GM18498 (cell line): ENCODE results near the gene EHD4.

Experiments used
- ATAC-seq: cut with Tn5 transposase; IDR thresholded peaks from one replicate; pipeline ENCODE4 v1.9.1; 2021; ENCODE audit warnings: mild to moderate bottlenecking, moderate library complexity; ENCODE audit not compliant: unreplicated experiment

EHD4 gene

DNA sequence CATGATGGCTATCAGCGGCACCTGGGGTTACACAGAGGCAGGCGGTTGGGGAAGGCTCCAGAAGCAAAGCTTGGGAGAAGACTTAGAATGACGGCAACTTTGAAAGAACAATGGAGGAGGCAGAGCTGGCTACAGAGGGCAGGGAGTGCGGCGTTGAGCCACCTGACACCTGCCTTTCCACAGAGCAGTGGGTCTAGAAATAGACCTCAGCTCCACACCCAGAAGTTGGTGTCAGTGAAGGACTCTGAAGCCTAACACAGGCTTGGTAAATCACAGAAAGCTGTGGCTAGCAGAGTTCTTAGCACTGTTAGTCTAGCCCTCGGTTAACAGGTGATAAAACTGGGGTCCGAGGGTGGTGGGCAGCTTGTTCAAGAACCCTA, 23.1 kb upstream of the EHD4 start:
- ATAC-seq = no peak

DNA sequence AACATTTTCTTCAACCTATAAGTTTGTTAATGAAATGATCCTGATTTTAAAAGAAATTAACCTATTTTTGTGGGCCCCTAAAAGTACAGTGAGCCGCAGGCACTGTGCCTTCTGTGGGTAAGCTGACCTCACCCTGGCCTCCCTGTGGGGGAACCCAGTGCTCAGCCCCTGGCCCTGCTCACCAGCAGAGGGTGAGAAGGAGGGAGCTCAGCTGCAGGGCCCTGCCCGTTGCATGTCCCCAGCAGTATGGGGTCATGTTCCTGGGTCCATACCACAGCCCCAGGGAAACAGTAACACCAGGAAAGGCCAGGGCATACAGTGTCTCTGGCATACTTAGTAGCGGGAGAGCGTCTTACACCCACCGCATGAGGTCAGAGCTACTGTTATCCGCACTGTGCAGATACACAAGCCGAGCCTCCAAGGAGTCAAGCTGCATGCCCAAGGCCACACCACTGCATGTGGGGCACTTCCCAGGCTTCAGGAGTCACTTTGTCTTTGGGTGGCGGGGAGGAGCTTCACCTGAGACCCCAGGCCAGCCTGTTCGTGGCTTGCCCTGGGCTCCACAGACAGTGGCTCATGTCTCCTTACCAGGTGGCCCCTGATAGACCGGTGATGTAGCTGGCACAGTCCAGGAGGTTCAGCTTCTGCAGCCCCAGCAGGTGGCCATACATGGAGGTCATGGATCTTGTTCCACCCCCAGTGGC, 22.6 kb upstream of the EHD4 start:
- no peak for ATAC-seq

DNA sequence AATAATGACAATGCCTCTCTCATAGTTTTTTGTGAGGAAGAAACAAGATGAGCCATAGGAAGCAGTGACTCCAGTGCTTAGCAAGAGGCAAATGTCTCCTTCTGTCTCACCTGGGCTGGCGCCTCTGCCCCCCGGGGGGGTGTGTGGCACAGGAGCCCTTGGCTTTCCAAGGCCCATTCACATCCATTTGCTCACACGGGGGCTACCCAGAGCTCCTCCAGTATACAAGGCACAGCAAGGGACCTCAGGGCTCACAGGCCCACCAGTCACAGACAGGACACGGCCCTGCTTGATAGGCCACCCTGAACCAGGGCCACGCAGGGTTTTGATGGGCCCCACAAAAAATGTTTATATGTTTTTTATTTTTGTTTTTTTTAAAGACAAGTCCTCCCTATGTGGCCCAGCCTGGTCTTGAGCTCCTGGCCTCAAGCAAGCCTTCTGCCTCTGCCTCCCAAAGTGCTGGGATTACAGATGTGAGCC, 21.9 kb upstream of the EHD4 start:
- ATAC-seq = no peak

DNA sequence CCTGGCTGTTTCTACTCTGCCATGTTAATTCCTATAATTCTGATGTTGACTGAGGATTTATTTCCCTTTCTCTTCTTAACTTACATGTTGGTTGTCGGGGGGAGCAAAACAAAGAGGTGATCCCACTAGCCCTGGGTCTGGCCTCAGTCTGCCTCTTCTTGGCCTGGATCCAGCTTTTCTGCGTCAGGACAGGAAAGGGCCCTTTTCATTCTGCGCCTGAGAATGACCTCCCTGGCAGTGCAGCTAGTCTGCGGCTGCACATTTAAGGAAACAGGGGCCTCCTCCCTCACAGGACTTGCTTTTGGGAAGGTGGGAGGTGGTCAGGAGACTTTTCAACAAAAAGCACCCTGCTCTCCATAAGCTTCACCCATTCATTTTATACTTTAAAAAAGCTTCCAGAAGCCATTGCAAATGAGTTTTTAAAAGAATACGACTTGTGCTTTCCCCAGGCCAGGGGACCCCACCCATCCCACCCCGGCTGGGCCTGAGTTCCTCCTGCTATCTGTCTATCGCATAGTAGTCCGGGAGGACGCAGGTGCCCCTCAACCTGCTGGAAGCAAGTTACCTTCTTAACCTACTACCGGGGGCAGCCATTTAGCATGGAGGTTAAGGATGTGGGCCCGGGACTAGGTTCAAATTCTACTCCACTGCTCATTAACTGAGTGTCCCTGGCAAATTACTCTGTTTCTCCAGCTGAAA, 21.3 kb upstream of the EHD4 start:
- no peak for ATAC-seq

DNA sequence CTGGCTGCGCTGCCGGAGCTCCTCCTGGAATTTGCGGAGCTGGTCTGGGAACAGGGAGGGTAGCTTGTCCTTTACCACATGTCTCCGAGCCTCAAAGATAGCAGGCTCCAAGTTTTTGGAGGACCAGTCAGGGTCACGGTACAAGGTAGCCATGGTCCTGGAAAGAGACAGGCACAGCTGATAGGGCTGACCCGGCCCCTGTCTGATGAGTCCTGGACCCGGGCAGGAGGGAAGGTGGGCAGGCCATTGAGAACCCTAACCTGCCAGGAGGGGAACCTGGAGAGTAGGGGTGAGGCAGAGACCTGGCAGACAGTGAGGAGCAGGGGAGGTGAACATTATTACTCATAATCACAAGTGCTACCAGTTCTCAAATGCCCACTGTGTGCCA, 20.4 kb upstream of the EHD4 start:
- ATAC-seq = no peak

DNA sequence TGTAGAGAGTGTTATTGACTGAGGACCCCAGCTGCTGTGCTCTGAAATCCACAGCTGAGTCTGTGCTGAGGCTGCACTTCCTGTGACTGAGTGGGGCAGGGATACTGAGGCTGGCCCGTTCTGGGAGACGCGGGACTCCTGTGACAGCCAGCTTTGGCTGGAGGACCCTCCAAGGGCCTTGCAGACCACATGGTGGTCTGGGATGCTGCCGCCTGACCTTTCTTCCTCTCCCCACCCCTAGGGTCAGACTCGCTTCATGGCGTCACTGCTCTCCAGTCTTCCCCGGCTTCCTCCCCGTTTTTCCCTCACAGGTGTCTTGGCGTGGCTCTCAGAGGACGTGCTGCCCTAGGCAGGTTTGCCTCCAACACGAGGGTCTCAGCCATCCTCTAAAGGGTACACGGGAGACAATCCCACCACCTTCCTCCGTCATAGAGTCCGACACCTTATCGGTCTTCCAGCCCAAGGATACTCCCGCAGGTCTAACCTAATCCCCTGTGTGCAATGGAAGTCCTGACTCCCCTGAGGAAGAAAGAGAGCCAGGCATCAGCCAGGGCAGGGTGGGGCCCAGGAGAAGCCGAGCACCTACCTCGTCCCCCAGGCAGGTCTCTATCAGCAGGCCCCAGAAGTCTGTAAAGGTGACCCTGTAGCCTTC, 19.9 kb upstream of the EHD4 start:
- no peak for ATAC-seq

DNA sequence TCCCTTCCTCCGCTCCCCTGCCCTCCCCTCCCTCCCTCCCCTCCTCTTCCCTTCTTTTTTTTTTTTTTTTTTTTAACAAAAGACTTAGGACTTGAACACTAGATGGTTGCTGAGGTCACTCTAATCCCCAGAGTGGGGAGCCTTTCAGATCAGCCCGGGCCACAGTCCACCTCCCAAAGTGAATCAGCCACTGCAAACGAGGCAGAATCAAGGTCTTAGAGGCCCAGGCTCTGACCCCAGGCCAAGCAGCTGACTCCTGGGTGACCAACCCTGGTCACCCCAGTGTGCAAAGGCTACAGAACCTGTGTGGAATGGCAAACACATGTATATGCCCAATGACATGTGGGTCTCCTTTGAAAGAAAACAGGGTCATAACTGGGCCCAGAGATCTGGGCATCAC, 18.3 kb upstream of the EHD4 start:
- ATAC-seq = no peak

DNA sequence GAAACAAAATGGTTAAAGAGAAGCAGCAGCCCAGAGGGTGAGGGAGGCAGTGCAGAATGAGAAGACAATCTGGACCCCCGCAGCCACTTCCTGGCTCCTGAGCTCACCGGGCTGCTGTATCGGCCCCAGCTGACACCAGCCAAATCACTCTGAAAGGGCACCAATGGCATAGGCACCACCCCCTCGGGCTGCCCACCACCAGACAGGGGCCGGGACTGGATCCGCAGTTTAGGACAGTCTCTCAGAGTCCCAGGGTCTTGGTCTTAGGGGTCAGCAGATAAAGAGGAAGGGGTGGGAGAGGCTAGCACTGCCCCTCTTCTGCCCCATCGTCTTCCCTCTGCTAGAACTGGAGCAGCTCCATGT, 17.9 kb upstream of the EHD4 start:
- ATAC-seq = no peak

DNA sequence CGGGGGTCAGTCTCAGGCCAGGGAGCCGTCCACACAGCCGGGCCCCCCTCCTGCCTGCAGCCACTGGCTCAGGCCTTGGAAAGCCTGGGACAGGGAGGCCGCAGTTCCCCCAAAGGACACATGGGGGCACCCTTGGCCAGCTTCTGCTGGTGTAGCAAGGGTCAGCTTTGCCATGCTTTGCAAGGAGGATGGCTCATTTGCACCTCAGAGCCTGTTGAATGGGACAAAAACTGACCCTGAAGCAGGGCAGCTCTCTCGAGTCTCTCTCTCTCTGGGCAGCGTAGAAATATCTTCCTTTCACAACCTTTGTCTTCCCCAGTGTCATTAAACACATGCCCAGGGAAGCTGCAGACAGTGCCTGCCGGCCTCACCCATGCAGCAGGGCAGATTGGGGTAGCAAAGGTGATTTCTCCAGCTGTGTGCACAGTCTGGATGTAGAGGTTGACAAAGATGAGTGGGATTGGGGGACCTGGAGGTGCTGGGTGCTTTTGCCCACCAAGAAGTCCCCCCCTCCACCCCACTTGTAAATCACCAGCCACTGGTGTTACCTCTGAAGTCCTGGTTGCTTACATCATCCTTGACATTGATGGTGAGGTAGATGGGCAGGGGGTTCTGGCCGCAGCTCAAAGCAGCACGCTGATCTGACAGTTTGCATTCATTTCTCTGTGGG, 17.4 kb upstream of the EHD4 start:
- no peak for ATAC-seq

DNA sequence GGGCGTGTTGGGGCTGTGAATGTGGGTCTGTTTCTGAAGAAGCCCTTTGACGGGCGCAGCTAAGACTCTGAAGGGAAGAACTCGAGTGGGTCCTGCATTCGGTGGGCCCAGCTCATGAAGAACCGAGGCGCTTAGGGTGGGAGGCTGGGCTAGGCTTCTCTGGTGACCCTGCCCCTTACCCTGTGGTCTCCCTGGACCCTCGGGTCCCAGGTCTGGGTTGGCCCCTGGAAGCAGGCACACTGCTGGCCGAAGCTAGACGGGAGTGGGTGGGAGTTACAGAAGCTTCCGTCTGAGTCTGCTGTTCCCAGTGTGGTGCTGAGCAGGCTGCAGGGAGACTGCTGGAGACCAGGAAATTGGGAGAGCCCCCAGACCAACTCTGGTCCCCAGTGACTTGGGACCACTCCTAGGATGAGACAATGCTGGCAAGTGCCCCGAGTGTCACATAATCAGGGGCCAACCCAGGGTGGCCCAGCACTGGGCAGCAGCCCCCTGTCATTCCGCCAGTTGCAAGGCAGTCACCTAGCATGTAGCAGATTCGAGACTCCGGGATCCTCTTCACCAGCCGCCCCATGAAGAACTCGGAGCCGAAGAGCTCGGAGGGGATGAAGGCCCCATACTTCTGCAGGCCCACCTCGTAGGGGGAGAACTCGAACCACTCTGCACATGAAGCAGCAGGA, 16.7 kb upstream of the EHD4 start:
- ATAC-seq = no peak

DNA sequence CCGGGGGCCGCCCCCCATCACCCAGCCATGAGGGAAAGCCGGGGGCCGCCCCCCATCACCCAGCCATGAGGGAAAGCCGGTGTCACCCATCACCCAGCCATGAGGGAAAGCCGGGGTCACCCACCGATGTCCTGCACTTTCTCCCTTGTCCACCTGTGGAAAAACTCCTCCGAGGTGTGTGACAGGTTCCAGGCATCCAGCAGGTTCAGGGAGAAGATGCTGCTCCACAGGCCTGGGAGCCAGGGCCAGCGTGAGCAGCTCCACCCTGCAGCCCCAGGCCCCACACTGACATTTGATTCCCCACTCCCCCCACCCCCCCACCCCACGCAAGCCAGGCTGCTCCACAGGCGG, 15.5 kb upstream of the EHD4 start:
- no peak for ATAC-seq

DNA sequence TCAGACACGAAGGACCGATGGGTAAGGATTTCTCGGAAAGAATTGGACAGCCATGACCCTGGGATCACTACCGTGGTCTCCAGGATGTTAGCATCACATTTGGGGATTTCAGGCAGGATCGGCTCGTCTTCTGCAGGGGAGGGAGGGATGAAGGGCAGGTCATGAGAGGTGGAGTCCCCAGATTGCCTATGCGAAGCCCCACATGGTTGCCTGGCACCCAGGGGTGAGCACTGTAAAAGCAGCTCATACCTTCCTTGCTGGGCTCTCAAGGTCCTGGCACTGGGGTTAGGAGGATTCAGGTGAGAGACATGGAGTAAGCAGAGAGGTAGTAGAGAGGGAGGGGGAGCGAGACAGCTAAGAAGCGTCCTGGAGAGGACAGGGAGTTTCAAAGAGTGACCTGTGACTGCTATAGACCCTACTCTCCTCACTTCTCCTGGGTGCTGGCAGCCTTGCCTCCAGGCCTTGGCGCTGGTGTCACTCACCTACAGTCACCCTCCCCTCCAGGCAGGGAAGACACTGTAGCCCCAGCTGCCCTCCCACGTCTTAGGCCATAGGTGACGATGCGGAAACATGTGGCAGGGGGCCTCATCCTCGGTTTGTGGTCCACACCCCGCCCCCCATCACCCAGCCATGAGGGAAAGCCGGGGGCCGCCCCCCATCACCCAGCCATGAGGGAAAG, 15.0 kb upstream of the EHD4 start:
- ATAC-seq = no peak

DNA sequence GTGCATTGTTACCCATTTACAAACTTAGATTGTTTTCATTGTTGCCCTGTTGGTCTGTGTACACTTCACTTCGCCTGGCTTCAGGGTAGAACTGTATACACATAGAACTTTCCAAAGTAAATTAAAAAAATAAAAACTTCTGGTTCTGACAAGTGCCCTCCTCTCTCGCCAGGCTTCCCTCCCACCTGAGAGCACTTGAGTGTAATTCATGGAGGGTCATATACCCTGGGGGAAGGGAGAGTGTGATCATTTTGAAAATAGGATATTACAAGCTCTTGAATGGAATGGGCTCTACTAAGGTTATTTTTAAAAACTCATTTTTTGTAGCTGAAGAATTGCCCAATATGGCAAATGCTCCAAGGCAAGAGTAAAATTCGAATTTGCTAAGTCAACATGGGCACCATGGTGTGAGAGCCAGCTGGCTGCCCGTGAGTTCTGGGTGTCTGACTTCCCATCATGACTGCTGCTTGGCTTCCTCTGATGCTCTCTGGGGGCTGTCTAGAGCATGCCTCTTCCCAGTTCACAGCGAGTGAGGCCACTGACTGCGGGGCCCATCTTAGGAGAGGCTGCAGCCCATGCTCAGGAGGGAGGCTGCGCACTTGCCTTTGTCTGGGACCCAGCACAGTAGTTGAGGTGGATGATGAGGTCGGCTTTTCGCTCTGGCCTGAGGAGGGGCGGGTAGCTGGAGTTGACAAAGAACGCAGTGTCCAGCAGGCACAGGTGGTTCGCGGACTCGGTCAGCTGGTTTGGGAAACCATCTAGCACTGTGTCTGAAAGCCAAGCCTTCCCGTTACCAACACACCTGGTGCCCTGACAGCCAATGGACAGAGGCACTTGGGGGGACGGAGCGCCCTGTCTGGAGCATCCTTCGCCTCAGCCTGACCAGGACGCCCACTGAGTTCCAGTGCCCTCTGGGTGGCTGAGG, 13.1 kb upstream of the EHD4 start:
- ATAC-seq = no peak

DNA sequence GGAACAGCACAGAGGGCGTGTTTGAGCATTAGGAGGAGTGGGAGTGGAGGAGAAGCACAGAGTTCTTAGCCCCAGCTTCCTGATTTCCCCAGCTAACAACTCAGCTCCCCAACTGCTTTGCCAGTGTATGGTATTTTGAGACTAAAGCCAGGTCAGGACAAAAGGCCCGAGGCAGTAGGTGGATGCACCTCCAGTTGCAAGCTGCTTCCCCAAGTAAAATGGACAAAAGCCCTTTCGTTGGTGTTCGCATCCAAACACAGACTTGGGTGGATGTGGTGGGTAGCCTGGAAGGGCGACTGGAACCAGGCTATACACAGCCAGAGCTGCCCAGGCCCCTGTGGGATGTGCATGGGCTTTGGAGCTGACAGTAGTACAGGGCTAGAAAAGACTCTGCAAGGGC, 12.3 kb upstream of the EHD4 start:
- ATAC-seq = no peak

DNA sequence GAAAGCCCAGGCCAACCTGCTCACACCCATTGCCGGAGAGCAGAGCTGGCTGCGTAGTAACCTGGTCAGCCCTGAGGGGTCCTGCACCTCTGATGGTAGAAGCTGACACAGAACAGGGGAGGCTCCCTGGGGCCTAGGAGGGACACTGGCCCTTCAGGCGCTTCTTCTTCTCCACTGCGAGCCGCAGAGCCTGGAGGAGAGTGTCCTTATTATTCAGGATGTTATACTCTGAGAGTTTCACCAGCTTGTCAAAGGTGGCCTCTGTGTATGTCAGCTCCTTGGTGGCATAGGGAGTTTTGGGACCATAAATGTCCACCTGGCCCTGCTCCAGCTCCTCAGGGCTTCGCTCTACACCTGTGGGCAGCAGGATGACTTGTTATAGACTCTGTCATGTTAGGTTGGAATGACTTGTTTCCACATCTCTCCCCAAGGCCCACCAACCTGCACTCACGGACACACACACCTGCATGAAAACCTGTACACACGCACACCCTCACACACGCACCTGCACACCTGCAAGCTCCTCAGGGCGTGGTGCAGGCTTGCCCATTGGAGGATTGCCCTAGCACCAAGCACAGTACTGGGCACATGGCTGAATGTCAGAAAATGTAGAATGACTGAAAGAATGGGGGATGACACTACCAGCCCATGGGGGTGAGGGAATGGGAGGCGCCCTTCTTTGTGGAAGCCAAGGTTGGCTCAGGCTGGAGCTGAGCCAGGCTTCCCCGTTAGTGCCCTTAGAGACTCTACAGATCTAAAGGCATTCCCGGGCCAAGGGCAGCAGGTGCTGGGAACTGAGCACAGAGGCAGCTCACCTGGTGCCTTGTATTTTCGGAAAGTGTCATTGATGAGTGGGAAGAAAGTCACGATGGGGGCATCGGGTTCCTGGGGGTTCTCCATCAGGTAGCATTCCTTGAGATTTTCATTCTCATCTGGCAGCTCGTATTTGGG, 11.5 kb upstream of the EHD4 start:
- no peak for ATAC-seq

DNA sequence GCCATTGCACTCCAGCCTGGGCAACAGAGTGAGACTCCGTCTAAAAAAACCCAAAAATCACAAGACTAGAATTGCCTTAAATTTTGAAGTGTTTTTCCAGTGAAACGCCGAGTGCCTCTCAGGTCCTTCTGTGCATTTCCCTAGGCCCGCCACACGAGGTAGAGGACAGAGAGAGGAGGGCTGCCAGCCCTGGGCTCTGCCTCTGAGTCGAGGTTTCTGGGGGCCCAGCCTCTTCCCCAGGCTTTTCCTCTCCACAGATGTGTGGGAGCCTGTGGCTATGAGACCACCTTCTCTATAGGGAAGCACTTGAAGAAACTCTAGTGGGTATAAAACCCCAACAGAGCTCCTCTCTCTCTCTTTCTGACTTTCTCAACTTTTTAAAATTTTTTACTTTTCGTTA, 10.9 kb upstream of the EHD4 start:
- no peak for ATAC-seq

DNA sequence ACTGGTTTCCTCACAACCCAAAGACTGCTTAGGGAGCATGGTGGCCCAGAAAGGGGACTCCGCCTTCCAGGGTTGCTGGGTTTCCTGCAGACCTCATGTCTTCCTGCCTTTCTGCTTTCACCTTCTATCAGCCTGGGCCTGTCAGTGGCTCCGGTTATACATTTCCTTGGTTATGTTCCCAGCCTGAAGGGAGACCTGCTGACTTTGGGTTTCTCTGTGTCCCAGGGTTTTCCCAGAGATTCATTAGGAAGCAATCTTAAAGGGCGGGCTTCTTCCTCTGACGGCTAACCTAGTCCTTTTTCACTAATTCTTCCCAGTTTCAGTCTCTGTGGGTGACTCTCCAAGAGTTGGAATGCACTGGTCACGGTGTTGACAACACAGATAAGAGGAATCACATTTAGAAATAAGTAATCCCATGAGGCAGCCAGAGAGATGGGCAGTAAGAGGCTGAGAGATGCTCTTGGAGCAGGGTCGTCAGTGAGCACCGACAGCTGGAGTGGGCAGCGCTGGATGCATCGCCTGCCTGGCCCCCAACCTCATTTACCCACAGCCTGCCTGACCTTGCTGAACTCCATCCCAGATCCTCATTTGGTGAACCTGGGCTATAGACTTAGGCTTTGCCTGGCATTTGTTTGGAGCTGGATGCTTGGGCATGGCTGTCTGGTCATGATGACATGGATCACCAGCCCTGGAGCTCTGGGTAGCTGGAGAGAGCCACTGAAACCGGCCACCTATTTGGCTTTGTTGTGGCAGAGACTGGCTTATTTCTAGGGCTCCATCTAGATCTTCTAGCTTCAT, 10.0 kb upstream of the EHD4 start:
- no peak for ATAC-seq
